ENCODE results near the gene ATXN1.
"Not testable (repeated sequence)": the region's sequence is repeated elsewhere in the genome, so short reads cannot be mapped to it uniquely, and the experiment has no call there.

The ATXN1 gene

GRCh38 chr6:16272201-16272600, 489.1 kb downstream of the ATXN1 start:
- in situ Hi-C loops (cut with HindIII; ENCODE audit: low sequenced_read_pairs), result no loop called here

GRCh38 chr6:16271428-16271827, 489.8 kb downstream of the ATXN1 start:
- in situ Hi-C loops (cut with HindIII; ENCODE audit: low sequenced_read_pairs), result no loop called here

- in situ Hi-C loops (cut with HindIII; ENCODE audit: low sequenced_read_pairs), result no loop called here
Measured at GRCh38 chr6:16270178-16270794, 491.0 kb downstream of the ATXN1 start.

DNA sequence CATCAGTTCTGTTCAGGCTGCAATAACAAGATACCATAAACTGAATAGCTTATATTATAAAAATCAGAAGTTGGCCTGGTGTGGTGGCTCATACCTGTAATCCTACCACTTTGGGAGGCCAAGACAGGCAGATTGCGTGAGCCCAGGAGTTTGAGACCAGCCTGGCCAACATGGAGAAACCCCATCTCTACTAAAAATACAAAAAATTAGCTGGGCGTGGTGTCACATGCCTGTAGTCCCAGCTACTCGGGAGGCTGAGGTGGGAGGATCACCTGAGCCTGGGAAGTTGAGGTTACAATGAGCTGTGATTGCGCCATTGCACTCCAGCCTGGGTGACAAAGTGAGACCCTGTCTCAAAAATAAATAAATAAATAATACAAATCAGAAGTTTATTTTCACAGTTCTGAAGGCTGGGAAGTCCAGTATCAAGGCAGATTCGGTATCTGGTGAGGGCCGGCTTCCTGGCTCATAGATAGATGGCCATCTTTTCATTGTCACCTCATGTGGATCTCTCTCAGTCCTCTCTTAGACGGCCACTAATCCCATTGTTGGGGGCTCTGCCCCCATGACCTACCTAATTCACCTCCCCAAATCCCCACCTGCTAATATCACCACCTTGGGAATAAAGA, 491.7 kb downstream of the ATXN1 start:
- in situ Hi-C loops (cut with HindIII; ENCODE audit: low sequenced_read_pairs), result not testable (repeated sequence)

DNA sequence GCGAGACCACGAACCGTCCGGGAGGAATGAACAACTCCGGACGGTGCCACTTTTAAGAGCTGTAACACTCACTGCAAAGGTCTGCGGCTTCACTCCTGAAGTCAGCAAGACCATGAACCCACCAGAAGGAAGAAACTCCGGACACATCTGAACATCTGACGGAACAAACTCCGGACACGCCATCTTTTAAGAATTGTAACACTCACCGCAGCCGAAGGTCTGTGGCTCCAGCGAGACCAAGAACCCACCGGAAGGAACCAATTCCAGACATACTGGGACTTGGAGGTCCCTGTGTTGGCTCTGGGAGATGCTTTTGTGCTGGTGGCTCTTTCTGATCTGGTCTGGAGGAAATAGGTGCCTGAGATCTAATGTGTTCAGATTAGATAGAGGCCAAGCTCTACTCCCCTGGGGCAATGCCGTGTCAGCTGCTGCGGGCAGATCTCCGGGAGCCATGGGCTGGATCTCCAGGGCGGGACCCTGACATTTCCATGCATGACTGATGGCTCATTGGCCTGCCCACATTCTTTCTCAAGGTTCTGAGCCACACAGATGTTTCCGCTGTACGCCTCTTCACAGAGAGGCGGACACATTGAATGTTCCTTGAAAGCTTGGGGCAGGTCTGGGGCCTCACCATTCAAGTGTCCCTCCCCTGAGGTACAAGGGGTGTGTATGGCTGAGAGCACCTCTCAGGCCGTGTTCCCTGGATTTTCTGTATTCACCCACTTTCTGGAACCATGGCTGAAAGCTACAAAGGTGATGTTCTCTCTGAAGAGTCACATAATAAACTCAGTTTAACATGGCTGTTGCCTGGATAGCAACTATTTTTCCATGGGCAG, 493.6 kb downstream of the ATXN1 start:
- in situ Hi-C loops (cut with HindIII; ENCODE audit: low sequenced_read_pairs), result no loop called here

- in situ Hi-C loops (cut with HindIII; ENCODE audit: low sequenced_read_pairs), result no loop called here
Measured at GRCh38 chr6:16265351-16266341, 495.6 kb downstream of the ATXN1 start.

DNA sequence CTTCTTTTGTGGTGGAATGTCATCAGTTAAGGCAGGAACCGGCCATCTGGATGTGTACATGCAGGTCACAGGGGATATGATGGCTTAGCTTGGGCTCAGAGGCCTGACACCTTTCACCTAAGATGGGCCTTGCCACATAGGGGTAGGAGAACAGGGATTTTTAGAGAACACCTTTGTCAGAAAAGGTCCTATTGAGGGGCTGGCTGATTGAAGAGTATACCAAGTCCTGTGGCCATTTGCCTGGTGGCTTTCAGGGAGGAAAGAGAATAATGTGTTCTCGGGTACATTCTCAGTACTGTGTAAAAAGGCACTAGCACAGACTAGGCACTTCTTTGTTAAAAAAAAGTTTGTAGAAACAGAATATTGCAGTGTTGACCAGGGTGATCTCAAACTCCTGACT, 496.5 kb downstream of the ATXN1 start:
- in situ Hi-C loops (cut with HindIII; ENCODE audit: low sequenced_read_pairs), result no loop called here

DNA sequence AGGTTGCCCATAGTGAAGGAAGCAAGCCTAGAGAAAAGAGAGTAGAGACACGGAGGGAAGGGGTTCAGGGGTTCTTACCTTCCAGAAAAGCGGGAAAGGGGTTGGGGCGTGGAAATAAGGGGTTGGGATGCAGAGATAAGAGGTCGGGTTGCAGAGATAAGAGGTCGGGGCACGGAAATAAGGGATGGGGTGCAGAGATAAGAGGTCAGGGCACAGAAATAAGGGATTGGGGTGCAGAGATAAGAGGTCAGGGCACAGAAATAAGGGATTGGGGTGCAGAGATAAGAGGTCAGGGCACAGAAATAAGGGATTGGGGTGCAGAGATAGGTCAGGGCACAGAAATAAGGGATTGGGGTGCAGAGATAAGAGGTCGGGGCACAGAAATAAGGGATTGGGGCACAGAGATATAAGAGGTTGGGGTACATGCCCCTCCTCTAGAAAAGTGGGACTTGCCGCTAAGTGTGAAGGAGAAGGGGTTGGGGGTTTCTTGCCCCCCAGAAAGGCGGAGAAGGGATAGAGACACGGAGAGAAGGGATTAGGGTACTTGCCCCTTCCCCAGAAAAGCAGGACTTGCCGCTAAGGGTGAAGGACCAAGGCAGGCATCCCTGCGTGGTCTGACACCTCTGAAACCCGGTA, 497.7 kb downstream of the ATXN1 start:
- in situ Hi-C loops (cut with HindIII; ENCODE audit: low sequenced_read_pairs), result not testable (repeated sequence)

- in situ Hi-C loops (cut with HindIII; ENCODE audit: low sequenced_read_pairs), result not testable (repeated sequence)
Measured at GRCh38 chr6:16262773-16263172, 498.5 kb downstream of the ATXN1 start.

- in situ Hi-C loops (cut with HindIII; ENCODE audit: low sequenced_read_pairs), result not testable (repeated sequence)
Measured at GRCh38 chr6:16260602-16261001, 500.7 kb downstream of the ATXN1 start.

DNA sequence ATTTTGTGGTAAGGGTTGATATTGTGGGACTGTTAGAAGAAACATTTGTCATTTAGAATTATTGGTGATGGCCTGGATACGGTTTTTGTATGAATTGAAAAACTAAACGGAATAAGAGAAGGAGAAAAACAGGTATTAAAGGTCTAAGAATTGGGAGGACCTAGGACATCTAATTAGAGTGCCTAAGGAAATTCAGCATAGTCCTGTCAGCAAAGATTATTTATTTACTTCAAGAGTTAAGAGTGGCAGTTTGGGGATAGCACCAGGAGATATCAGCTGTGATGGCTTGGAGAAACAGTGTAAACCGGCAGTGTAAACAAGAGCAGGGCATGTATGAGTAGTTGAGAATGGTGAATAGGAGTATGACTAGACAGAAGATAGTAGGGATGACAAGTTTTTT, 501.7 kb downstream of the ATXN1 start:
- in situ Hi-C loops (cut with HindIII; ENCODE audit: low sequenced_read_pairs), result not testable (repeated sequence)

- in situ Hi-C loops (cut with HindIII; ENCODE audit: low sequenced_read_pairs), result no loop called here
Measured at GRCh38 chr6:16258709-16259075, 502.6 kb downstream of the ATXN1 start.

- in situ Hi-C loops (cut with HindIII; ENCODE audit: low sequenced_read_pairs), result no loop called here
Measured at GRCh38 chr6:16257999-16258708, 503.1 kb downstream of the ATXN1 start.

- in situ Hi-C loops (cut with HindIII; ENCODE audit: low sequenced_read_pairs), result no loop called here
Measured at GRCh38 chr6:16256781-16257180, 504.5 kb downstream of the ATXN1 start.

DNA sequence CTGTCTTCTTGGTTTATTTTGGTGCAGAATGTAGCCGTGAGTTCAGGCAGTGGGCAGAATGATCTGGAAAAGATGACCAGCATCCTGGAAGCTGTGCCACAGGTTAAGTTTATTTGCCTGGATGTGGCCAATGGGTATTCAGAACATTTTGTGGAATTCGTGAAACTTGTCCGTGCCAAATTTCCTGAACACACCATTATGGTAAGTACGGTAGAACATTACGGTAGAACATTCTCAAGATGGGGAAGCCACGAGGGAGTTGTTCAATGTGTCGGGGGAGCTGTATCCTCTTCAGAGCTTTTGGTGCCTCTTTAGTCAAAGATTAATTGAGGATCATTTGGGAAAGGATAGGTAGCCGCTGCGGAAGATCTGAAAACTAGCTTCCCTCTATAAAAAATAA, 506.7 kb downstream of the ATXN1 start:
- in situ Hi-C loops (cut with HindIII; ENCODE audit: low sequenced_read_pairs), result no loop called here

DNA sequence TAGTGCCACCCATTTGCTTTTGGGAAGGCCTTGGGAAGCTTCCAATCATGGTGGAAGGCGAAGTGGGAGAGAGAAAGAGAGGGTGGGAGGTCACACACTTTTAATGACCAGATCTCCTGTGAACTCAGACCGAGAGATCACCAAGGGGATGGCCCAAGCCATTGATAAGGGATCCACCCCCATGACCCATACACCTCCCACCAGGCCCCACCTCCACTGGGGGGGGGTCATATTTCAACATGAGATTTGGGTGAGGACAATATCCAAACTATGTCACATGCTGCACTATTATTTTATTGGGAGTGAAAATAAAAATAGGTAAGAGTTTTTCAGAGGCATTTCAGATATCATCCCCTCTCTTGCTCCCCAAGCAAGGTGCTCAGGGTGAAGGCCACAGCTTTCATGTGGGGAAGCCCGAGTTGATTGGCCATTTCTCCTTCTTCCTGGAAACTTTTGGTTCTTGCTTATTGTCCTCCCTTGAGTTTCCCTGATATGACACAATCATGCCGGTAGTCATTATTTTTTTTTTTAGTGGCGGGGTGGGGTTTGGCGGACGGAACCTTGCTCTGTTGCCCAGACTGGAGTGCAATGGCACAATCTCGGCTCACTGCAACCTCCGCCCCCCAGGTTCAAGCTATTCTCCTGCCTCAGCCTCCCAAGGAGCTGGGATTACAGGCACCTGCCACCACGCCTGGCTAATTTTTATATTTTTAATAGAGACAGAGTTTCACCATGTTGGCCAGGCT, 507.7 kb downstream of the ATXN1 start:
- in situ Hi-C loops (cut with HindIII; ENCODE audit: low sequenced_read_pairs), result no loop called here

- in situ Hi-C loops (cut with HindIII; ENCODE audit: low sequenced_read_pairs), result no loop called here
Measured at GRCh38 chr6:16252686-16253299, 508.5 kb downstream of the ATXN1 start.

DNA sequence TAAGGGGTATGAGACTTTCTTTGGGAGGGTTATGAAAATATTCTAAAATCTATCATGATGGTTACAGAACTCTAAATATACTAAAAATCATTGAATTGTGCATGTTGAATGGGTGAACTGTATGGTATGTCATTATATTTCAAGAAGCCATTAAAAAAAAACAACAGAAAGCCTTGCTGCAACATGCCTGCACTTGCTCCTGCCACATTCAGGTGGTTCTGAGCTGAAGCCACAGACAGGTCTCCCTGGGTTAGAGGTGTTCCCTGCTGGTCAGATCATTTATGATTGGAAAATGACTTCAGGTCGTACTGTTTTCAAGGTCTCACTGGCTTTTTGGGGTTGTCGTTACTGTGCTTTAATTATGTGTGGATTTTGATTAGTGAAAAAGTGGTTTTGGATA, 509.6 kb downstream of the ATXN1 start:
- in situ Hi-C loops (cut with HindIII; ENCODE audit: low sequenced_read_pairs), result no loop called here

DNA sequence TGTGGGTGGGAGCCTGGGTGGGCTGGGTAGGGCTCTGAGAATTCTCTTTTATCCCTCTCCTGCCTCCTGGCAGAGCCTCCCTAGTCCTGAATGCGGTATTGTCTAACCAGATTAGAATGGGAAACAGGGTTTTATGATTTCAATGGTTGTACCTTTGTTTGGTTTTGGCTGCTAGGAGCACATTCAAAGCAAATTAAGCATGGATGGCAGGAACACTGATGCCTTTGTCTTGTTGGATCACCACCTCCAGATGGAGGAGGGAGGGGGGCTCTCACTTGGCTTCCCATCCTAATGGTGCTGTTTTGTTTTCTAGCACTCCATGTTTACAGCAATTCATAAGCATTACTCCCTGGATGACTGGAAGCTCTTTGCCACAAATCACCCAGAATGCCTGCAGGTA, 511.3 kb downstream of the ATXN1 start:
- in situ Hi-C loops (cut with HindIII; ENCODE audit: low sequenced_read_pairs), result no loop called here
